Colon (tissue), 2 donors: ENCODE data around the gene PEX11A.

ENCODE experiments used
- FAIRE-seq: peaks from 2 replicates; lab custom pipeline; 2012; peaks lifted over from hg19 to GRCh38; lab: Jason Lieb, UNC
- donor health status: control.
- donor health status: control.

The PEX11A gene

DNA sequence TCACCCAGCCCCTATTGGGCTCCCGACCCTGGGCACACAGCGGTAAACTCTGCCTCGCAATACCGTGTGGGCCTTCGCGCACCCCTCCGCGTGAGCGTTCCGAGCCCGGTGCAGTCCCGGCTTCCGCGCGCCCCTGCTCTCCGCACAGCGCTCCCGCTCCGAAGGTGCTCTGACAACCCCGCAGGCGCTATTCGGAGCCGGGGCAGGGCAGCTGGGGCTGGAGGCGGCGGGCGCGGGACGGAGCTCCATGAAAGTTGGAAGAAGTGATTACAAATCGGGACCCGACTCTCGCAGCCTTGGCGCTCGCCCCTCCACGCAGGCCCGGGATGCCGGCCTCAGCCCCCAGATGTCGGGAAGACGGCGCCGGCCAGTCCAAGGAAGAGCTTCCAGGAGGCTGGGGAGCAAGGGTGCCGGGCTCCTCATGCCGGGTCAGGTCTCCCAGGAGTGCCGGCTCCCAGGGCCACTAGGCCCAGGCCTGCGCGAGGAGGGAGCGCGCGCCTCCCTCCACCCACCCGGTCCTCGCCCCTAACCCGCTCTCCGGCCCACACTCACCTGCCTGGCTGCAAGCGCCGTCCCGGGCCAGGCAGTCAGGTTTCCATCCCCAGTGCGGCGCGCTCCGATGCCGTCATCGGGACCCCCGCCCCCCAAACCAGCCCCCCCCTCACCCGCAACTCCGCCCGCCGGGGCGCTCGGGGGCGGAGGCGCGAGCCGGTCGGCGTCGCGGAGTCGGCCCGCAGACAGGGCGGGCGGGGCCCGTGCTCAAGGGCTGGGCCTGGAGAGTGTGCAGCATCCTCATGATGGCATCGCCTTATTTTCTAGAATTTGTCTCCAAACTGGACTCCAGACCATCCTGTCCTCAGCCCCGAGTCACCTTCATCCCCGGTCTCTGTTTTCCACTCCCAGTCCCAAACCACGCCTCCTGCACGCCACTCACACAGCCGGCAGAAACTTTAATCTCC is 35.4 kb downstream of the PEX11A start, which contains the start of gene KIF7:
Gene KIF7, minus strand, starts transcription at position 621 of the 959 bp plus-strand sequence. CDS start 2,537 bp downstream, outside the sequence.
- FAIRE-seq = no peak

DNA sequence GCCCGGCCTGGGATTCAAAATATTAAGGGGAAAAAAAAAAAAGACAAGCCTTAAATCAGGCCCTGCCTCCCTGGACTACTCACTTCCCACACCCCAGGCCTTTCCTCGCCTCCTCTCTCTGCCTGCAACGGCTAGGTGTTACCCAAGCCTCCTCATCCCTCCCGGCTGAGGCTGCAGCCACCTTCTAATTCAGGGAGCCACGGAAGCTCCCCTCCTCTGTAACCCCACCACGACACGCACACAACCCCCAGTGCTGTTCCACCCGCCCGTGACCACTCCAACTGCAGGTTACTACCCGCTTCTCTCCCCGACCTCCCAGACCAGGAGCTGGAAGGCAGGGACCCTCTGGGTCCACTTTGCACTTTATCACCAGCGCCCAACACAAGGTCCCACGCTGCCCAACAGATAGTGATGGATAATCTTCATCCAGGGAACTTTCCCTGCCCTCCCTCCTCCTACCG is 36.2 kb downstream of the PEX11A start:
- FAIRE-seq = no peak

DNA sequence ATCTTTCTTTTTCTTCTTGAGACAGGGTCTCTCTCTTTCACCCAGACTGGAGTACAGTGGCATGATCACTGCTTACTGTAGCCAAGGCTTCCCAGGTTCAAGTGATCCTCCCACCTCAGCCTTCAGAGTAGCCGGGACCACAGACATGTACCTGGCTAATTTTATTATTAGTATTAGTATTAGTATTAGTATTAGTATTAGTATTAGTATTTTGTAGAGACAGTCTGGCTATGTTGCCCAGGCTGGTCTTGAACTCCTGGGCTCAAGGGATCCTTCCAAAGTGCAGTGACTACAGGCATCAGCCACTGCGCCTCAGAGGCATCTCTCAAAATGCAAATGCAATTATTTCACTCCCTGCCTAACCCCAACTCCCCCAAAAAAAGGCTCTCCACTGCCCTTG is 37.0 kb downstream of the PEX11A start:
- FAIRE-seq = no peak

DNA sequence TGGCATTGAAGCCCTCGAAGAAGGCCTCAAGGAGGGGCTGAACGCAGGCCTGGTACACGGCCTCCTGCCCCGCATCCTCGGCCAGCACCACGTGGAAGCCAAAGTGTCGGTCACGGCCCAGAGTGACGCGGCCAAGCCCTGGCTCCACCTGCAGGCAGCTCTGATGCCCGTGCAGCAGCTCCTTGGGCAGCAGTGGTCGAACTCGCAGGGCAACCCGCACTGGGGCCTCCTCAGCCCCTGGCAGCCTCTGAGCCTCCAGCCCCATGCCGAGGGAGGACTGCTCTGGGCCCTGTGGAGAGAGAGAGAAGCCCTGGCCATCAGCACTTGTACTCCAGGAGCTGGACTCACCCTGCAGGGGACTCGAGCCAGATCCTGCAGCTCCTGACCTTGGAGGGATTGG is 37.9 kb downstream of the PEX11A start:
- no peak for FAIRE-seq

DNA sequence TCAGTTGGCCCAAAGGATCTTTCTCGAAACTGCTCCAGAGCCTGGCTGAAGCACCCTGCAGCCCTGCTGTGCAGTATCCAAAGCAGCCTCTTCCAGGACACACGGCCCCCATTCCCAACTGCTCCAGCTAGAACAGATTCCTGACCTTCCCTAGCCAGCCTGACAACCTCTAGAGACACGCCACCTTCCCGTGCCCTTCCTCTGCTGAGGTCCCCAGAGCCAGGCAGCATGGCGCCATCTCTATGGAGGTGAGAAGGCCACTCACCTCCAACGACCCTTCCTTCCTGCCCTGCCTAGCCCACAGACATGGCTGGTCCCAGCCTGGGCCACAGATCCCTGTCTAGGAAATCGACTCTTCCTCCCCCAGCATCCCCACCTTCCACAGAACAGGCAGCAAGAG is 38.4 kb downstream of the PEX11A start:
- no peak for FAIRE-seq

DNA sequence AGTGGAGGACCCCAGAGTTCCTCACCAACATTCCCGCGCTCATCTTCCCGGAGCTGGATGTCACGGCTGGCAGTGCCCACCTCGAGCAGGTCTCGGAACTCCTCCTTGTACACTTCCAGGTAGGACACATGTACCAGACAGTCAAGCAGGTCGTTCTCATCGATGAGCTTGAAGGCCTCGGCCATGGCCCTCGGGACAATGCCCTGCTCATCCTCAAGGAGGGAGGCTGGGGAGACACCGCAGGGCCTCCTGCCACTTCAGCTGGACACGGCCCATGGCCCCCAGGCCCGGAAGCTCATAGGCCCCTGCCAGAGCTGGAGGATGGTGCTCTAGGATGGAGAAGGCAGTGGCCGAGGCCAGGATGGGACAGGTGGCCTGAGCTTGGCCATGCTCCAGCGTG is 40.8 kb downstream of the PEX11A start:
- FAIRE-seq = no peak

DNA sequence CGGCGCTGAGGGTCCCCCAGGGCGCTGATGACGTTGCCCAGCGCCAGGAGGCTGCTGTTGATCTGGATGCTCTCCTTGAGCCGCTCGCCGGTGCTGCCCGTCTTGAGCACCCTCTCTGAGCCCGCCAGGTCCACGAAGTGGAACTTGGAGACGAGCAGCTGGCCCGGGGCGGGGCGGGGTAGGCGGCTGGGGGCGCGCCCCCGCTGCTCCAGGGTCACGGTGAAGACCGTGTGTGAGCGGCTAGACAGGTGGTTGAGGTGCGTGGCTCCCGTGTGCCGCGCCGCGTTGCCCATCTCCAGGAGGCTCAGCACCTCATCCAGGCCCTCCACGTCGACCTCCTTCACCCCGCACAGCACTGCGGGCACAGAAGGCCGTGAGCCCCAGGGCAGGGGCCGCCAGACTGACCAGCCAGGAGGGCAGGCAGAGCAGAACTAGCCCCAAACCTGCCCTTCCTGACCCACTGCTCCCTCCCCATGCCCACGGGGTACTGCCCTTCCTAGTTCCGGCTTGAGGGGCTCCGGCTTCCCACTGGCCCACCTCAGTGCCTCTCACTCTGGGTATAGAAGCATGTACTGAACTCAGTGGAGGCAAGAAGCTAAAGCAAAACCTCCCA is 41.4 kb downstream of the PEX11A start:
- no peak for FAIRE-seq

DNA sequence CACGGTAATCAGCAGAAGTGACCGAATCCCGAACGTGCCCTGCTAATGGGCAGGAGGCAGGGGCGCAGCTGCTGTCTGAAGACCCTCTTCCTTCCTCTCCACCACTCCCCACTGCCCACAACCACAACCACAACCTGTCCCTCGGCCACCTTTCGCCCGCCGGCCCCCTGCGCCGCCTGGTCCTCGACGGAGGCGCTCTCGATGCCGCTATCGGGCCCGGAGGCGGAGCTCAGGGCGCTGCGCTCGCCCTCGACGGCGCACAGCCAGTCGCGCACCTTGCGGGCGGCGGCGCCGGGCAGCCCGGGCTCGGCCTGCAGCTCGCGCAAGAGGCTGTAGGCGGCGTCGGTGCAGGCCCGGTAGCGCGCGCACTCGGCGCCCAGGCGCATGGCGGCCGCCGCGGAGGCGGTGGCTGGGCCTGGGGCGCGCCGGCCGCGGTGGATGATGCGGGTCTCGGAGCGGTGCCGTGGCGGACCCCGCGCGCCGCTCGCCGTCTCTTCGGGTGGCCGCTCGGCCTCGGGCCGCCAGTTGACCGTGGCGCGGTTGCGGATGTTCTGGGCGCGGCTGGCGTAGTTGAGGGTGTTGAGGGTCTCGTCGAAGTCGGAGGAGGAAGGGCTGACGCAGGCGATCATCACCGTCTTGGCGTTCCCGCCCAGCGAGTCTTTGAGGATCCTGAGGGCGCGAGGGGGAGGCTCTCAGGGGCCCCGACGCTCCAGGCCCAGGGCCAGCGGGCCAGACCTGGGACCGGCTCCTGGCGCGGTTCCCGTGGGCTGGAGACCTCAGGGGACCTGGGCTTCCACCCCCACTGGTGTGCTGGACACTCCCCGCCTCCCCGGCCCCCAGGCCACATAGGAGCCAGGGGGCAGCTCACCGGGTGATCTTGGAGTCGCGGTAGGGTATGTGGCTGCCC is 42.2 kb downstream of the PEX11A start:
- FAIRE-seq = no peak

DNA sequence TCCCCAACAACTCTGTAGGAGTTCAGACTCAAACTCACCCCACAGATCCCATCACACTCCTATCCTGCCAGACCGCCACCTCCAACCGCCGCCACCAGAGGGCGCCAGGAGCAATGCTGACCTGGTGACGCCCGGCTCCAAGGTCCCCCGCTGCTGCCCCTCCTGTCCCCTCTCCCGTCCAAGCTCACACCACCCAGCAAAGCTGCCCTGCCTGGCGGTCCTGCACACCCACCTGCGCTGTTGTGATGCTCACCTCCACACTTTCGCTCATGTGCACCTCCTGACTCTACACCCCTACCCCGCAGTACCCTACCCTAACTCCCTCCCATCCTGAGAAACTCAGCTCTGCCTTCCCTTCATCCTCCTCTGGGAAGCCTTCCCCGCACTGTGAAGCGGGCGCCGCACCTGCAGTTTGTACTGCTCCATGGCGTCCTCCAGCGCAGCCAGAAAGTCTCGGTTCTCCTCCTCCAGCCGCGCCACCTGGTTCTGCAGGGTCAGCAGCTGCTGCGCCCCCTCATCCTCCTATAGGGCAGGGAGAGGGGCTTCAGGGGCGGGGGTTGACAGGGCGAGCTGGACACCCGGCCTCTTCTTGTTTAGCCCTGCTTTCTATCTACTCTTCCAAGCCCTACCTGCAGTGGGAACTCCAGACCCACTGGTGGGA is 43.2 kb downstream of the PEX11A start:
- no peak for FAIRE-seq

DNA sequence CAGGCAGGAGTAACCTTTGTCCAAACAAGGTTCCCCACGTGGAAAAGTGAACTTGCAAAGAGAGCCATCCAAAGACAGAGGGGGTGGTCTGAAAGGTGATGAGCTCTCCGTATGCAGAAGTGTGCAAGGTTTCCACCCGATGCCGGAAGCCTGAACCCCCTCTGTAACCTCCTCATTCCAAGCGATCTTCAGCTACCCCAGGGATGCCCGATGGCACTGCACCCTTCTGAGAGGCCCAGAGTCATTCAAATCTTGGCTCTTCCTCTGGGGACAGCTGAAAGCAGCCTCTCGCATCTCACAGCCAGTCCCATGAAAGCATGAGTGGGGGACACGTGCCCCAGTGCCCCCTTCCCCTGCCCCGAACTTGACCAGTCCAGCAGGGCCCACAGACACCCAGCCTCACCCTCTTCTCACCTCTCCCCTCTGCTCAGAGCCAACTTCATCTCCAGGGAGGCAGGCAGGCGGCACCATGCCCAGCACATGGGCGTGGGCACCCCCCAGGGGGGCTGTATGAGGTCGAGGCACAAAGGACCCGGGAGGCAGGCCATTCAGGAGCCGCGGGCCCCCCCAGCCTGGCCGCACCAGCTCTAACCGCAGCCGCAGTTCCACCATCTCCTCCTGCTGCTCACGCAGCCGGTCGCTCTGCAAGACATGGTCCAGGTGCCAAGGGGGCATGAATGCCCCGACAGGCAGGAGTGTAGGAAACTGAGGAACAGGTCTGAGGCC is 44.0 kb downstream of the PEX11A start:
- no peak for FAIRE-seq

DNA sequence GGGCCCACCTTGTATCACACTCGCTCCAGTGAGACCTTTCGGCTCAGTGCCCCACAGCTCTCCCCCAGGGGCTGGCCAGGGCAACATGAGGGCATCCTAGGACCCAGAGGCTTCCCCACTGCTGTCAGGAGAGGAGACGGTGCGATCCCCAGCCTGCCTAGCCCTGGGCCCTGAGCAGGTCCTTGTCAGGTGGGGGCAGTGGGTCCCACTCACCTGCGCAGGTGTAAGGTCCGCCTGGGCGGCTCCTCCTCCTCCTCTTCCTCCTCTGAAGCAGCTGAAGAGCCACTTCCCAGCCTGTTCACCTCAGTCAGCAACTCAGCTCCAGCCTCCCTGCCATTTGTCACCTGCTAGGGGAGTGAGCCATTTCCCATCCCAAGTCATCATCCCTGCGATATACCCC is 44.9 kb downstream of the PEX11A start:
- no peak for FAIRE-seq

DNA sequence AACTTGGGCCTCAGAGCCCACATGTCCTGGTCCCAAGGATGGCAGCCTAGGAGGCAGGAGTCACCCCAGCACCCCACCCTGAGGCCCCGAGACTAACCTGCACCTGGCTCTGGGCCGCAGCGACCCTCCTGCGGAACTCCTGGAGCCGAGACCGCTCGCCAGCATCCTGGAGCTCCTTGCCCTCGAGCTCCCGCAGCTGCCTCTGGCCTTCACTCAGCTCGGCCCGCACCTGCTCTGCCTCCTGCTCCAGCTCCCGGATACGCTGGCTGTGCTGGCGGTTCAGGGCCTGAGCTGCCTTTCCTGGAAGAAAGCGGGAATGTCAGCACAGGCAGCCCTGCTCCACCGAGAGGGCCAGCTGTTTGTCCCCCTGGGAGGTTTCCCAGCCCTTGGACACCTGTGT is 48.4 kb downstream of the PEX11A start:
- FAIRE-seq = no peak

DNA sequence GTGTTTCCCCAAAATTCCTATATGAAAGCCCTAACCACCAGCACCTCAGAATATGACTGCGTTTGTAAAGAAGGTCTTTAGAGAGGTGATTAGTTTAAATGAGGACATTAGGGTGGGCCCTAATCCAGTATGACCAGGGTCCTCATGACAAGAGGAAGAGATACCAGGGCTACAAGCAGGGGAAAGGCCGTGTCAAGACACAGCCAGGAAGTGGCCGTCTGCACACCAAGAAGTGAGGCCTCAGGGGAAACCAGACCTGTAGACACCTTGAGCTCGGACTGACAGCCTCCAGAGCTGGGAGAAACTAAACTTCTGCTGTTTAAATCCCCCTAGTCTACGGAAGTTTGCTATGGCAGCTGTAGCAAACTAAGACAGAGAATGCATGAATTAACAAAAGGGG is 49.5 kb downstream of the PEX11A start:
- FAIRE-seq = no peak

DNA sequence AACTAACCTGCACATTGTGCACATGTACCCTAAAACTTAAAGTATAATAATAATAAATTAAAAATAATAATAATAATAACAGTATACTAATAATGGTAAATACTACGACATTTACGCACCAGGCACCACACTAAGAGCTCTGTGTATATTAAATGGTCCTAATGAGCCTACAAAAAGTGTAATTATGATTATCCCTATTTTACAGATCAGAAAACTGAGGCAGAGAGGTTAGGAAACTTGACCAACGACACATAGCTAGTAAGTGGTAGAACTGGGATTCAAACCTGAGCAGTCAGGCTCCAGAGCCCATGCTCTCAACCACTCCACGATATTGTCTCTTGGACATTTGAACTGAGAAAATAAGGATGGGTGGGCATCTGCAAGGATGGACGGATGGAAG is 50.3 kb downstream of the PEX11A start:
- FAIRE-seq = no peak

DNA sequence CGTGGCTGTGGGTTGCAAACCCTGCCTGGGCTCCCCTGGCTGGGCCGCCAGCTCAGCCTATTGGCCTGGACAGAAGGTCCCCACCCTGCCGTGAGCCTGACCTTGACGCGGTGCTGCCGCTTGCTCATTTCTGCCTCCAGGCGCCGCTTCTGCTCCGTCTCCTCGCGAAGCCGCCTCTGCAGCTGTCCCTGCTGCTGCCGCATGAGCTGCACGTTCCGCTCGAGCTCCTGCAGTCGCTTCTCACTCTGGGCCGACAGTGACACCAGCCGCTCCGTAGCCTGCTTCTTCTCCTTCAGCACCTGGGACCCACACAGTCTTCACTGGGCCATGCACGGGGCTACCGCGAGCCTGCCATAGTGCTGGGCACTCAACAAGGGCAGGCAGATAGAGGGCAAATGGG is 57.0 kb downstream of the PEX11A start:
- FAIRE-seq = no peak

DNA sequence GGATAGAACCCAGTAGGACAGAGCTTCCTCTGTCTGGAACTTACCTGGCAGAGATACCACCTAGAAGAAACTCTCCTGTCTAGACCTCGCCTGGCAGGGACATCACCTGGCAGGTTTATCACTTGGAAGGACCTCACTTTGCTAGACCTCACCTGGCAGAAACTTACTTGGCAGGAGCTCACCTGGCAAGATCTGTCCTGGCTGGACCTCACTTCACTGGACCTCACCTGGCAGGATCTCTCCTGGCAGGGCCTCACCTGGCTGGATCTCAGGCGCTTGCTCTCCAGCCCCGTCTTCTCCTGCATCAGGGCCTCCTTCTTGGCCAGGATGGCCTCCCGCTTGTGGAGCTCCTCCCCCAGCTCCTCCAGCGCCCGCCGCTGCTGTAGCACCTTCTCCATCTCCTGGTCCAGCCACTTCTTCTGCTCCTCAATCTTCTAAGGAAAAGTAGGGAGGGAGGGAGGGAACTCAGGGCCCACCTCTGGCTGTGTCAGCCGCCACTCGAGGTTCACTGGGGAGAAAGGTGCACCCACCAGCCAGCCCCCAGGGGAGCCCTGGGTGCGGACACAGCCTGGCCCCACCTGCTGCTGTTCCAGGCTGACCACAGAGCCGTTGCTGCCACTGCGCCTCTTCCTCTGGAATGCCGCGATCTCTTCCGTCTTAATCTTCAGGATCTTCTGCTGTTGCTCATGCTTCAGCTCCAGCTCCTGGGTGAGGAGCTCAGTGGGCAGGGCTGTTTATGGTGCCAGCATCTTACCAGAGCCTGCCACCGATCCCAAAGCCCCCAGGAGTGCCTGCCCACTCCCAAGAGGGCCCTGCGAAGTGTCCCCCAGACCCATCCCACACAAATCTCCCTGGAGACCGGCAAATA is 57.8 kb downstream of the PEX11A start:
- no peak for FAIRE-seq

DNA sequence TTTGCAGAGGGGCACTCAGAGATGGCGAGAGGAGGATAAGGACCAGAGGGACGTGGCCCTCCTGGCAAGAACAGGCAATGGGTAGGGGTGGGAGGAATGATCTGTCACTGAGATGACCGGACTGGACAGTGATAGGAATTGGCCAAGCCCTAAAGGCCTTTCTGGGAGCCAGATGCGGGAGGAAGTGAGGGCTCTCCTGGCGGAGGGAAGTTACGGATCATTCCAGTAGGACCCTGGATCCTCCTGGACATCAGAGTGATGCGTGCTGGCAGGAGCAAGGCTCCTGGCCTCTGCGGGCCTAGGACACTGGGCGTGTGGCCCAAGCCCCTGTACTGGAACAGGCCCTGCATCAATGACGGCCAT is 58.7 kb downstream of the PEX11A start:
- no peak for FAIRE-seq
